ENCODE data around the gene RNF141.

Gene RNF141

DNA sequence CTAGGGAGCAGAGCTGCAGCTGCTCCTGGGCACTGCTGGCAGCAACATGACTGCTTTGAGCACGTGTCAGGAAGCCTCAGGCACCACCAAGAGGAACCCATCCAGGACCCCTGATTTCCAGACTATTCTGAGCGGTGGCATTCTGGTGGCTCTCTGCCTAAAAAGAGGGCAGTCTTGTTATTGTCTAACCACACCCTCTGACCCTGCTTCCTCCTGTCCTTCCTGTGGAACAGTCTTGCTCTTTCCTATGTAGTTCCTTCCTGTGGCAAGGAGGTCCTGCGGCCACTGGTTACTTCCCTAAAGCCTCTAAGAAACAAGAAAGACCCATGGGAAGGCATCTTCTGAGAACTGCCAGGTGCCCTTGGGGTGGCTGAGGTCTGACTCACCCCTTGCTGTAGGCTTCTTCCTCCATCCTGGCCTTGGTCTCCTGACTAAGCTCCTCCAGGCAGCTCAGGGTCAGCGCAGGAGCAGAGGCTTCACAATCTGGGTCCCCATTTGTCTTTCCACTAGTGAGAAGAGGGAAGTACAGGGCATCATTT lies 40.6 kb upstream of the RNF141 start:
- no peak overlapping the region for H3K4me3 ChIP-seq (replicated peaks; ENCODE audit: low read depth, low read length)
- TF ChIP-seq, protein P1, sequence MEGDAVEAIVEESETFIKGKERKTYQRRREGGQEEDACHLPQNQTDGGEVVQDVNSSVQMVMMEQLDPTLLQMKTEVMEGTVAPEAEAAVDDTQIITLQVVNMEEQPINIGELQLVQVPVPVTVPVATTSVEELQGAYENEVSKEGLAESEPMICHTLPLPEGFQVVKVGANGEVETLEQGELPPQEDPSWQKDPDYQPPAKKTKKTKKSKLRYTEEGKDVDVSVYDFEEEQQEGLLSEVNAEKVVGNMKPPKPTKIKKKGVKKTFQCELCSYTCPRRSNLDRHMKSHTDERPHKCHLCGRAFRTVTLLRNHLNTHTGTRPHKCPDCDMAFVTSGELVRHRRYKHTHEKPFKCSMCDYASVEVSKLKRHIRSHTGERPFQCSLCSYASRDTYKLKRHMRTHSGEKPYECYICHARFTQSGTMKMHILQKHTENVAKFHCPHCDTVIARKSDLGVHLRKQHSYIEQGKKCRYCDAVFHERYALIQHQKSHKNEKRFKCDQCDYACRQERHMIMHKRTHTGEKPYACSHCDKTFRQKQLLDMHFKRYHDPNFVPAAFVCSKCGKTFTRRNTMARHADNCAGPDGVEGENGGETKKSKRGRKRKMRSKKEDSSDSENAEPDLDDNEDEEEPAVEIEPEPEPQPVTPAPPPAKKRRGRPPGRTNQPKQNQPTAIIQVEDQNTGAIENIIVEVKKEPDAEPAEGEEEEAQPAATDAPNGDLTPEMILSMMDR (IDR thresholded peaks at IDR 0.05; ENCODE audit: low read depth, low read length, missing control alignments) = no peak
- DNase-seq (ENCODE audit: extremely low read depth, low read depth) = no peak

DNA sequence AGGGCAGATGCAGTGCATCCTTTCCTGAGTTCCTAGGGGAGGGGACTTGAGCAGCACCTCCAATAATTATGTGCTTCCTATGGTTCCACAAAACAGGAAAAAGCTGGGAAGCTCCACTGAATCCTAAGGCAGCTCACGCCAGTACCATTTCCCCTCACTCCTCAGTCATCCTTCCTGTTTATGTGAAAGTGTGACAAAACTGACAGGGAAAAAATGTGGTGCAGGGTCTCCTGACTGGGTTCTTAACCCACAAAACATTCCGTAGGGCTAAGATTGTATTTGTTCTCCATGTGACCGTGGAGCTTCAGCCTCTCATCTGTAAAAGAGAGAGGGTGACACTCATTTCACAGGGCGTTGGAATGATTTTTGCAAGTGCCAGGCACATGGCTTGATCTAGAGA lies 39.6 kb upstream of the RNF141 start:
- H3K4me3 ChIP-seq (replicated peaks; ENCODE audit: low read depth, low read length) = no peak overlapping the region
- TF ChIP-seq, protein P1 (IDR thresholded peaks at IDR 0.05; ENCODE audit: low read depth, low read length, missing control alignments) = no peak
- no peak for DNase-seq (ENCODE audit: extremely low read depth, low read depth)

DNA sequence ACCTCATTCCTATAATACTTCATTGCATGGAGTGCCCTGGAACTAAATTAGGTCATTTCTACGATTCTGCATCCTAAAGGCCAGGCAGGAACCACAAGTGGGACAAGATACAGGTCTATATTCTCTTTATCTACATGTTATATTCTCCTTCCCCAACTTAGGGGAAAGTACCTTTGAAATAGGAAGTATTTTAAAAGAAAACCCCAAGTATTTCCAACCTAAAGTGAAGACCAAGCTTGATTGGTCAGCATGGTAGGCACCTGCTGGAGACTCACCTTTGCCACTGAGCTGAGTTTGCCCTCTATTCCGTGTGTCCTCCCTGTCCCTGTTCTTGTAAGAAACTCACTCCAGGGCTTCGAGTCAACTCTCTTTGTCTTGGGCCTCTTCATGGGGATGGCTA lies 38.7 kb upstream of the RNF141 start:
- TF ChIP-seq, protein P1 (IDR thresholded peaks at IDR 0.05; ENCODE audit: low read depth, low read length, missing control alignments) = no peak

DNA sequence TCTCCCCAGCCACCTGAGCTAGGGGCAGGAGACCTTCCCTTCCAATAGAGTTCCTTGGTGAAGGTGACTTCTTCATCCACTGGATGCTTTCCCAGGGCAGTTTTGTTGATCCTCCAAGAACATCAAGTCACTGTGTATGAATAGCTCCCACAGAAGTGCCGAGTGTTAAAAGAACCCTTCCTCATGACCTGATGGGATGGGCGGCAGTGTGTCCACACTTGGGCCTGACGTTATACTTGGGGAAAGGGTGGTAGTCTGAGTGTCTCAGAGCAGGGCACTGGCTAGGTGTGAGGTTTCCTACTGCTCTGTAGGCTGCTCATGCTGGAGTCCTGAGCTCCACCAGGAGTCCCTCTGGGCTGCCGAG lies 35.0 kb upstream of the RNF141 start:
- H3K4me3 ChIP-seq (replicated peaks; ENCODE audit: low read depth, low read length) = no peak overlapping the region
- no peak for DNase-seq (ENCODE audit: extremely low read depth, low read depth)
- TF ChIP-seq, protein P1 (IDR thresholded peaks at IDR 0.05; ENCODE audit: low read depth, low read length, missing control alignments) = no peak

More for the DNA sequence above, 38.7 kb upstream of the RNF141 start:
- no peak overlapping the region for H3K4me3 ChIP-seq (replicated peaks; ENCODE audit: low read depth, low read length)
- no peak for DNase-seq (ENCODE audit: extremely low read depth, low read depth)

DNA sequence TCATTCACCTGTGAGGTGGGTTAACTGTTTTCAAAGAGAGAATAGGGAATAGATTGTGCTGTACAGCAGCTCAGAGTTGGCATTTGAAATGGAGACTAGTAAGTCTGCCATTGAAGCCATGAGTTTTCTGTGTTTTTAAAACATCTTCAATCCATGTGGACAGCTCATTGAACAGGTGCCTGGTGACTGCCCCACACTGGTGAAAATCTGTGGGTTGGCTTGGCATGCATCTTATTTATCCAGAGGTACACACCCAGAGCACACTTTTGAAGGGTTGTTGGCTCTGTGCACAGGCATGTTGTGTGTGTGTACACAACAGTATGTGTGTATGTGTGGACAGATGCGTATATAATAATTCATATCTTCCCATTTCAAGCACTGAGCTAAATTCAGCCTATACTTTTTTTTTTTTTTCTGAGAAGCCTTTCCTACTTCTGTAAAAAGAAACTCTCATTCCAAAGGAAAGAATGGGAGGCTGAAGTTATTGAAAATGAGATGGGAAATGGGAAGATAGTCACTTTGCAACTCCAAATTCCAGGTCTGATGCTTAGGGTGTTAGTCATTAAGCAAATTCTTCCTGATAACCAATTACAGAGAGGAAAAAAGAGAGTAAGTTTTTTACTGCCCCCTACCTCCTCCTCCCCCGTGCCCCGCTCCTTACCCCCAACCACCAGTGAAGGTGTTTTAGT lies 34.5 kb upstream of the RNF141 start:
- TF ChIP-seq, protein P1 (IDR thresholded peaks at IDR 0.05; ENCODE audit: low read depth, low read length, missing control alignments) = no peak
- no peak for DNase-seq (ENCODE audit: extremely low read depth, low read depth)
- no peak overlapping the region for H3K4me3 ChIP-seq (replicated peaks; ENCODE audit: low read depth, low read length)

DNA sequence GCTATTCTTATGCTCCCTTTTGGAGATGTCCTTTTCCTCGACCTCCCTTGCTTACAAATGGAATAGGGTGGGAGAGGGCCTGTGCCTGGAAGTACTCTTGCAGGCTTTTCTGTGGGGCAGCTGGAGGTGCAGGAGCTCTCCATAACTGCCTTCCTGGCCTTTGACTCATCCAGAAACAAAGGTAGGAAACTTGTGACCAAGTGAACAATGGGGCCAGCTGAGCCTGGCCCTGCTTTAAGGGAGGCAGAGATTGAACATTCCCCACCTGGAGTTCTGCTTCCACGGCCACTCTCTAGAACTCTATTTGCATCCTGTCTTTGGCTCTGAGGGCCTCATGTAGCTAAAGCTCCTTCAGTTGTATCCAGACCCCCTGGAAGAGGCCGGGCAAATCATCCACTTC lies 32.6 kb upstream of the RNF141 start:
- H3K4me3 ChIP-seq (replicated peaks; ENCODE audit: low read depth, low read length) = no peak overlapping the region
- no peak for DNase-seq (ENCODE audit: extremely low read depth, low read depth)
- TF ChIP-seq, protein P1 (IDR thresholded peaks at IDR 0.05; ENCODE audit: low read depth, low read length, missing control alignments) = no peak

DNA sequence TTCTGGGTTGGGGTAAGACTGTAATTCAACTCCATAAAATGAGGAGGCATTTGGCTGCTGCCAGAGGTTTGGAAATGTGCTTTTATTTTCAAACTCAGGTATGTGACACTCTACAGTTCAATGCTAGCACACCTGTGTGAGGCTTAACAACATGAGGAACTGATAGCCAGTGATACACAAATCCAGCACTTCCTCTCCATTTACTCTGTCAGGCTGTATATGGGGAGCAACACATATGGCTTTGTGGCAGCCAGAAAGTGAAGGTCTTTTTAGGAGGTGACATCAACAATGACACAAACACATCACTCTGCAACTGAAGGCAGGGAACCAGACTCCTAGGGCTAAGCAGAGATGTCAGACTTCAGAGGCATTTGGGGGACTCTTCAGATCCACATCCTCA lies 32.0 kb upstream of the RNF141 start:
- DNase-seq (ENCODE audit: extremely low read depth, low read depth) = no peak
- TF ChIP-seq, protein P1 (IDR thresholded peaks at IDR 0.05; ENCODE audit: low read depth, low read length, missing control alignments) = no peak

More for the DNA sequence above, 32.0 kb upstream of the RNF141 start:
- no peak overlapping the region for H3K4me3 ChIP-seq (replicated peaks; ENCODE audit: low read depth, low read length)

Measured in HFF-Myc (cell line).